ENCODE measurements around the gene MRPS18A.

DNA sequence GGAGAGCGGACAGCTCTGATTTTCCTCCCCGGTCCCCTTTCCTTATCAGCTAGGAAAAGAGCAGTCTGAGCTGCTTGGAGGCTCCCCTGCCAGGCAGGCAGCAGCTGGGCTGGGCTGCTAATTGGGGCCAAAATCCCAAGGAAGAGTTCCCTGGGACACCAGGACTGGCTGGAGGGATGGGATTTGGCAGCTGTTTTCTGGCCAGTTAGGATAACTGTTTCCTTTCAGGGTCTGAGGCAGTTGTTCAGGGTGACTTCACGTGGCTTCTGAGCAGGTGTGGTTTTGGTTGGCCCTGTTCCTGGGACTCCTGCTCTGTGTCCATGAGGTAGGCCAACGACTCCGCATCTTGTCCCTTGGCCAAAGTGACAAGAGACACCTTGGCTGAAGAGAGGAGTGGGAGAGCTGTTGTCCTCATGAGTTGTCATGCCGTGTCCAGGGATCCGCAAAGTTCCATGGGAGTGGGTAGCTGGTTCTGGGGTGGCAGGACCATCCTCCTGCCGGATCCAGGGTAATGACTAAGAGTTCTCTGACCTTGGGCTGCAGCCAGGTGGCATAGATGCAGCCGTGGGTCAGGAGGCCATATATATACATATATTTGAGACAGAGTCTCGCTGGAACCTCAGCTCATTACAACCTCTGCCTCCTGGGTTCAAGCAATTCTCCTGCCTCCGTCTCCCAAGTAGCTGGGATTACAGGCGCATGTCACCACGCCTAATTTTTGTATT lies 21.2 kb downstream of the MRPS18A start:
- TF ChIP-seq, protein P1, sequence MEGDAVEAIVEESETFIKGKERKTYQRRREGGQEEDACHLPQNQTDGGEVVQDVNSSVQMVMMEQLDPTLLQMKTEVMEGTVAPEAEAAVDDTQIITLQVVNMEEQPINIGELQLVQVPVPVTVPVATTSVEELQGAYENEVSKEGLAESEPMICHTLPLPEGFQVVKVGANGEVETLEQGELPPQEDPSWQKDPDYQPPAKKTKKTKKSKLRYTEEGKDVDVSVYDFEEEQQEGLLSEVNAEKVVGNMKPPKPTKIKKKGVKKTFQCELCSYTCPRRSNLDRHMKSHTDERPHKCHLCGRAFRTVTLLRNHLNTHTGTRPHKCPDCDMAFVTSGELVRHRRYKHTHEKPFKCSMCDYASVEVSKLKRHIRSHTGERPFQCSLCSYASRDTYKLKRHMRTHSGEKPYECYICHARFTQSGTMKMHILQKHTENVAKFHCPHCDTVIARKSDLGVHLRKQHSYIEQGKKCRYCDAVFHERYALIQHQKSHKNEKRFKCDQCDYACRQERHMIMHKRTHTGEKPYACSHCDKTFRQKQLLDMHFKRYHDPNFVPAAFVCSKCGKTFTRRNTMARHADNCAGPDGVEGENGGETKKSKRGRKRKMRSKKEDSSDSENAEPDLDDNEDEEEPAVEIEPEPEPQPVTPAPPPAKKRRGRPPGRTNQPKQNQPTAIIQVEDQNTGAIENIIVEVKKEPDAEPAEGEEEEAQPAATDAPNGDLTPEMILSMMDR (conservative IDR thresholded peaks at IDR 0.05; ENCODE audit: low read depth, low read length): no peak
- TF ChIP-seq EZH2phosphoT487 (IDR thresholded peaks at IDR 0.05; ENCODE audit: borderline replicate concordance, low read length) (no peak), EZH2 (IDR thresholded peaks at IDR 0.05; ENCODE audit: low read length, unreplicated experiment) (no peak)

Data from PC-3 (cell line).